Globus pallidus (tissue), 1 donor: ENCODE results near the gene SMC5.
A peak's percentile ranks its signal among the peaks of the same experiment; 100 is the strongest.
"Not testable (repeated sequence)": the region's sequence is repeated elsewhere in the genome, so short reads cannot be mapped to it uniquely, and the experiment has no call there.

Experiments
- DNase-seq: peaks from one replicate; pipeline ENCODE4 v3.0.0-alpha.2; 2015; ENCODE audit warnings: low spot score

SMC5 gene

GRCh38 chr9:70263421-70263820, 4.6 kb downstream of the SMC5 start:
- no peak for DNase-seq

- DNase-seq = no peak
Observed at GRCh38 chr9:70278305-70278704, 19.5 kb downstream of the SMC5 start.

- DNase-seq = no peak
Observed at GRCh38 chr9:70283848-70284247, 25.1 kb downstream of the SMC5 start.

- no peak for DNase-seq
Observed at GRCh38 chr9:70285246-70285645, 26.5 kb downstream of the SMC5 start.

- no peak for DNase-seq
Observed at GRCh38 chr9:70285981-70286598, 27.3 kb downstream of the SMC5 start.

- DNase-seq = no peak
Observed at GRCh38 chr9:70290626-70291025, 31.8 kb downstream of the SMC5 start.

- DNase-seq = no peak
Observed at GRCh38 chr9:70291446-70291845, 32.7 kb downstream of the SMC5 start.

GRCh38 chr9:70292253-70292652, 33.5 kb downstream of the SMC5 start:
- no peak for DNase-seq

- DNase-seq = no peak
Observed at GRCh38 chr9:70293214-70293613, 34.4 kb downstream of the SMC5 start.

GRCh38 chr9:70297141-70297540, 38.4 kb downstream of the SMC5 start:
- DNase-seq = no peak

GRCh38 chr9:70298245-70298771, 39.5 kb downstream of the SMC5 start:
- no peak for DNase-seq

- no peak for DNase-seq
Observed at GRCh38 chr9:70303268-70303667, 44.5 kb downstream of the SMC5 start.

- DNase-seq = no peak
Observed at GRCh38 chr9:70304810-70305209, 46.0 kb downstream of the SMC5 start.

GRCh38 chr9:70315389-70315788, 56.6 kb downstream of the SMC5 start:
- DNase-seq = no peak

GRCh38 chr9:70318002-70318401, 59.2 kb downstream of the SMC5 start:
- DNase-seq = no peak

GRCh38 chr9:70322096-70322495, 63.3 kb downstream of the SMC5 start:
- DNase-seq = no peak

GRCh38 chr9:70324963-70325362, 66.2 kb downstream of the SMC5 start:
- no peak for DNase-seq

GRCh38 chr9:70328625-70329024, 69.8 kb downstream of the SMC5 start:
- not testable (repeated sequence) for DNase-seq

GRCh38 chr9:70340572-70340971, 81.8 kb downstream of the SMC5 start:
- peak; percentile 42 for DNase-seq

- DNase-seq = no peak
Observed at GRCh38 chr9:70347046-70347445, 88.3 kb downstream of the SMC5 start.

GRCh38 chr9:70352356-70352755, 93.6 kb downstream of the SMC5 start:
- no peak for DNase-seq

- peak; percentile 33 for DNase-seq
Observed at GRCh38 chr9:70352802-70353201, 94.0 kb downstream of the SMC5 start.

GRCh38 chr9:70355801-70356200, 97.0 kb downstream of the SMC5 start:
- no peak for DNase-seq

- no peak for DNase-seq
Observed at GRCh38 chr9:70362952-70363351, 104.2 kb downstream of the SMC5 start.
